Smooth muscle cell of the brain vasculature (primary cell): Measurements from ENCODE around the gene SDS.
A peak's percentile ranks its signal among the peaks of the same experiment; 100 is the strongest.

ENCODE experiments used
- DNase-seq: peaks from one replicate; pipeline ENCODE4 v3.0.0-alpha.2; 2012; ENCODE audit warnings: low read depth, low spot score

The SDS gene

GRCh38 chr12:113425960-113426453 lies 22.3 kb upstream of the SDS start:
- DNase-seq = no peak

GRCh38 chr12:113424915-113425823 lies 21.5 kb upstream of the SDS start:
- peak; percentile 13 for DNase-seq

- no peak for DNase-seq
Measured at GRCh38 chr12:113424456-113424855, 20.8 kb upstream of the SDS start.

- no peak for DNase-seq
Measured at GRCh38 chr12:113422886-113423669, 19.4 kb upstream of the SDS start.

- peak; percentile 41 for DNase-seq
Measured at GRCh38 chr12:113422030-113422885, 18.6 kb upstream of the SDS start, which contains the start of gene SDSL. SDSL (plus strand) TSS chr12:113422380; CDS start chr12:113427983, 5,603 bp downstream.

GRCh38 chr12:113420996-113421595 lies 17.4 kb upstream of the SDS start:
- no peak for DNase-seq

GRCh38 chr12:113418213-113418879 lies 14.7 kb upstream of the SDS start:
- no peak for DNase-seq

- DNase-seq = no peak
Measured at GRCh38 chr12:113416091-113416754, 12.5 kb upstream of the SDS start.

GRCh38 chr12:113414519-113415038 lies 10.9 kb upstream of the SDS start:
- no peak for DNase-seq

- DNase-seq = no peak
Measured at GRCh38 chr12:113413488-113413939, 9.8 kb upstream of the SDS start.

GRCh38 chr12:113409462-113410124 lies 5.9 kb upstream of the SDS start:
- DNase-seq = no peak

GRCh38 chr12:113408756-113409298 lies 5.1 kb upstream of the SDS start:
- DNase-seq = no peak

- DNase-seq = no peak
Measured at GRCh38 chr12:113407931-113408600, 4.4 kb upstream of the SDS start.

- DNase-seq = no peak
Measured at GRCh38 chr12:113405694-113406093, 2.0 kb upstream of the SDS start.

GRCh38 chr12:113402586-113403260 lies 964 bp downstream of the SDS start:
- no peak for DNase-seq

- no peak for DNase-seq
Measured at GRCh38 chr12:113401066-113402000, 2.4 kb downstream of the SDS start.
